IMR-90 (cell line): ENCODE results near the gene TMEM245. TPM values are rescaled to one million over a fixed set of nuclear protein-coding genes. Genes with fewer than 3 reads are reported as not detected.

Experiments used
- ATAC-seq: fragments of 200-7000 bp; cut with Tn5 transposase; 2 replicates; pipeline ENCODE4 v1.9.1; 2020; ENCODE audit warnings: low read depth, mild to moderate bottlenecking, moderate library complexity
- BruUV-seq: library from RNA; stranded (reverse); fragments of 400-500 nt; replicated peaks from 2 replicates; lab custom pipeline; 2021; lab: Mats Ljungman, UMichigan
- CTCF ChIA-PET: fragments of 300-600 bp; formaldehyde crosslinking; extraction: SDS; loops from one replicate; lab custom pipeline; 2021; ENCODE audit warnings: antibody characterized with exemption; lab: Yijun Ruan, JAX
- POLR2A ChIA-PET: fragments of 300-600 bp; sonication (Branson Sonifier 250); formaldehyde crosslinking; loops from one replicate; lab custom pipeline; 2022; ENCODE audit warnings: antibody characterized with exemption; ENCODE audit not compliant: unreplicated experiment; lab: Charles Lee
- DNase-seq: peaks from one replicate; pipeline ENCODE4 v3.0.0; 2013
- H2AFZ ChIP-seq: replicated peaks from 2 replicates; pipeline ENCODE3; 2013; ENCODE audit warnings: low read length, mild to moderate bottlenecking; ENCODE audit not compliant: poor library complexity
- H2AK5ac ChIP-seq: 2 replicates; pipeline ENCODE4 v1.6.1; 2013; ENCODE audit warnings: low read depth, low read length, inconsistent platforms
- H2AK9ac ChIP-seq: replicated peaks from 2 replicates; pipeline ENCODE3; 2013; ENCODE audit warnings: mild to moderate bottlenecking, low read depth, low read length, moderate library complexity; ENCODE audit not compliant: poor library complexity
- H2BK120ac ChIP-seq: 2 replicates; pipeline ENCODE4 v1.6.1; 2013; ENCODE audit warnings: low read depth, low read length, inconsistent platforms
- H2BK15ac ChIP-seq: 3 replicates; pipeline ENCODE4 v1.6.1; 2013; ENCODE audit warnings: low read depth, low read length, inconsistent platforms
- H2BK20ac ChIP-seq: 2 replicates; pipeline ENCODE4 v1.6.1; 2013; ENCODE audit warnings: low read depth, mild to moderate bottlenecking, inconsistent platforms, low read length, moderate library complexity
- H2BK5ac ChIP-seq: 2 replicates; pipeline ENCODE4 v1.6.1; 2013; ENCODE audit warnings: mild to moderate bottlenecking, low read depth, low read length, inconsistent platforms; ENCODE audit not compliant: poor library complexity, severe bottlenecking
- H3K14ac ChIP-seq: replicated peaks from 2 replicates; pipeline ENCODE4 v1.6.1; 2013; ENCODE audit warnings: low read depth, low read length, inconsistent platforms
- H3K18ac ChIP-seq: 2 replicates; pipeline ENCODE4 v1.6.1; 2013; ENCODE audit warnings: low read depth, low read length, control low read depth
- H3K23ac ChIP-seq: 2 replicates; pipeline ENCODE4 v1.6.1; 2013; ENCODE audit warnings: low read depth, low read length, inconsistent platforms
- H3K27ac ChIP-seq: 2 replicates; pipeline ENCODE4 v1.5.1; 2013; ENCODE audit warnings: mild to moderate bottlenecking, control low read depth, low read length; ENCODE audit not compliant: insufficient read depth
- H3K27me3 ChIP-seq: 2 replicates; pipeline ENCODE4 v1.6.1; 2013; ENCODE audit warnings: low read length; ENCODE audit not compliant: control insufficient read depth, insufficient read depth
- H3K36me3 ChIP-seq: 2 replicates; pipeline ENCODE4 v1.6.1; 2013; ENCODE audit warnings: low read length, mixed read lengths; ENCODE audit not compliant: control insufficient read depth, insufficient read depth
- H3K4ac ChIP-seq: 2 replicates; pipeline ENCODE4 v1.6.1; 2013; ENCODE audit warnings: low read depth, low read length, inconsistent platforms
- H3K4me1 ChIP-seq: 2 replicates; pipeline ENCODE4 v1.6.1; 2013; ENCODE audit warnings: low read length, mixed read lengths; ENCODE audit not compliant: control insufficient read depth, insufficient read depth
- H3K4me2 ChIP-seq: 2 replicates; pipeline ENCODE4 v1.6.1; 2013; ENCODE audit warnings: low read depth, mild to moderate bottlenecking, control low read depth, low read length, moderate library complexity
- H3K4me3 ChIP-seq: 2 replicates; pipeline ENCODE4 v1.5.1; 2013; ENCODE audit warnings: low read depth, mild to moderate bottlenecking, control low read depth, low read length, moderate library complexity; ENCODE audit not compliant: insufficient read depth
- H3K56ac ChIP-seq: 2 replicates; pipeline ENCODE4 v1.6.1; 2013; ENCODE audit warnings: low read length, inconsistent platforms; ENCODE audit not compliant: insufficient read depth; ENCODE audit errors: extremely low read depth
- H3K79me1 ChIP-seq, 2 experiments: 2 replicates each; pipeline ENCODE4 v1.6.1; 2013; ENCODE audit warnings: low read length in 2 of 2, inconsistent platforms in 1 of 2, low read depth in 1 of 2
- H3K9ac ChIP-seq: 2 replicates; pipeline ENCODE4 v1.6.1; 2013; ENCODE audit warnings: low read depth, low read length, control low read depth
- H3K9me1 ChIP-seq: 2 replicates; pipeline ENCODE4 v1.6.1; 2013; ENCODE audit warnings: low read length, inconsistent platforms; ENCODE audit not compliant: insufficient read depth
- H3K9me3 ChIP-seq: 2 replicates; pipeline ENCODE4 v1.6.1; 2013; ENCODE audit warnings: low read length; ENCODE audit not compliant: control insufficient read depth, insufficient read depth
- H4K20me1 ChIP-seq: 2 replicates; pipeline ENCODE4 v1.6.1; 2013; ENCODE audit warnings: low read length, inconsistent platforms; ENCODE audit not compliant: insufficient read depth
- H4K5ac ChIP-seq: 2 replicates; pipeline ENCODE4 v1.6.1; 2013; ENCODE audit warnings: mild to moderate bottlenecking, low read depth, low read length, control low read depth
- H4K8ac ChIP-seq, 2 experiments: 2 replicates each; pipeline ENCODE4 v1.6.1; 2013; ENCODE audit warnings: low read depth in 2 of 2, low read length in 2 of 2, control low read depth in 1 of 2, inconsistent platforms in 1 of 2
- H4K91ac ChIP-seq: 2 replicates; pipeline ENCODE4 v1.6.1; 2013; ENCODE audit warnings: low read depth, low read length, inconsistent platforms; ENCODE audit not compliant: insufficient read depth
- BHLHE40 ChIP-seq: fragments of 150-350 bp; IDR thresholded peaks from 2 replicates; pipeline ENCODE4 v1.6.1; 2016; ENCODE audit warnings: mild to moderate bottlenecking, low read depth, low read length
- CEBPB ChIP-seq: IDR thresholded peaks from 2 replicates; pipeline ENCODE4 v1.6.1; 2012; ENCODE audit warnings: low read depth, low read length, improper control_type of control experiment
- CHD1 ChIP-seq: IDR thresholded peaks from 2 replicates; pipeline ENCODE4 v1.6.1; 2012; ENCODE audit warnings: low read depth, low read length, improper control_type of control experiment
- CTCF ChIP-seq: conservative IDR thresholded peaks from 2 replicates; pipeline ENCODE4 v1.5.1; 2012; ENCODE audit warnings: mild to moderate bottlenecking, low read depth, low read length, improper control_type of control experiment
- ELK1 ChIP-seq: fragments of 150-350 bp; IDR thresholded peaks from 2 replicates; pipeline ENCODE4 v1.6.1; 2016; ENCODE audit warnings: low read depth, mild to moderate bottlenecking, low read length, moderate library complexity, borderline replicate concordance
- FOS ChIP-seq: fragments of 150-350 bp; IDR thresholded peaks from 2 replicates; pipeline ENCODE4 v1.6.1; 2016; ENCODE audit warnings: low read depth, low read length
- MAFK ChIP-seq: IDR thresholded peaks from 2 replicates; pipeline ENCODE4 v1.6.1; 2012; ENCODE audit warnings: low read depth, low read length, improper control_type of control experiment
- MAZ ChIP-seq: IDR thresholded peaks from 2 replicates; pipeline ENCODE4 v1.6.1; 2012; ENCODE audit warnings: low read depth, mild to moderate bottlenecking, low read length, improper control_type of control experiment, moderate library complexity, borderline replicate concordance
- MXI1 ChIP-seq: IDR thresholded peaks from 2 replicates; pipeline ENCODE4 v1.6.1; 2012; ENCODE audit warnings: low read depth, mild to moderate bottlenecking, low read length, moderate library complexity, borderline replicate concordance
- NFE2L2 ChIP-seq: fragments of 150-350 bp; IDR thresholded peaks from 2 replicates; pipeline ENCODE4 v1.6.1; 2016; ENCODE audit warnings: low read depth, mild to moderate bottlenecking, low read length
- POLR2A ChIP-seq: IDR thresholded peaks from 2 replicates; pipeline ENCODE4 v1.6.1; 2012; ENCODE audit warnings: mild to moderate bottlenecking, low read depth, low read length
- RAD21 ChIP-seq: IDR thresholded peaks from 2 replicates; pipeline ENCODE4 v1.6.1; 2012; ENCODE audit warnings: low read length, improper control_type of control experiment
- RCOR1 ChIP-seq: IDR thresholded peaks from 2 replicates; pipeline ENCODE4 v1.6.1; 2012; ENCODE audit warnings: mild to moderate bottlenecking, low read length, improper control_type of control experiment; ENCODE audit not compliant: insufficient replicate concordance
- RFX5 ChIP-seq: IDR thresholded peaks from 2 replicates; pipeline ENCODE4 v1.8.0; 2012; ENCODE audit warnings: low read depth, mild to moderate bottlenecking, low read length, moderate library complexity
- SMC3 ChIP-seq: fragments of 150-350 bp; IDR thresholded peaks from 2 replicates; pipeline ENCODE4 v1.6.1; 2016; ENCODE audit warnings: low read depth, mild to moderate bottlenecking, antibody characterized with exemption, low read length, moderate library complexity
- USF2 ChIP-seq: fragments of 150-350 bp; IDR thresholded peaks from 2 replicates; pipeline ENCODE4 v1.6.1; 2017; ENCODE audit warnings: mild to moderate bottlenecking, antibody characterized with exemption, low read length, low read depth
- WGBS, 2 experiments: methylation state at CpG; one replicate each; pipeline versions ENCODE4 v1.1.5 to v1.1.7; 2013; ENCODE audit warnings: missing lambda C conversion rate in 2 of 2; ENCODE audit not compliant: insufficient read length in 1 of 2; ENCODE audit errors: extremely low coverage in 2 of 2; 5-methylcytosine and 5-hydroxymethylcytosine counted together
- dilution Hi-C: fragments of 300-500 bp; cut with HindIII; formaldehyde crosslinking; loops from one replicate; pipeline ENCODE4 v1.14.3; 2018; ENCODE audit warnings: low sequenced_read_pairs; ENCODE audit not compliant: unreplicated experiment
- in situ Hi-C: fragments of 300-500 bp; cut with MboI; formaldehyde crosslinking; loops from 3 replicates; pipeline ENCODE4 v1.14.3; 2019; ENCODE audit warnings: low sequenced_read_pairs, inconsistent platforms, mixed read lengths
- intact Hi-C: fragments of 100-400 bp; cut with micrococcal nuclease; formaldehyde crosslinking; loops from 2 replicates; pipeline ENCODE4 v1.10.0; 2022
- polyA plus RNA-seq, 3 experiments: library from polyadenylated mRNA; depleted of rRNA; stranded (reverse); fragments of >200 nt; gene quantifications; 2 replicates each; pipeline ENCODE4 v1.2.3, GENCODE V29; 2012; ENCODE audit warnings: low replicate concordance in 1 of 3
- total RNA-seq: library from RNA; depleted of rRNA; stranded (reverse); fragments of >200 nt; gene quantifications from 2 replicates; pipeline ENCODE4 v1.2.3, GENCODE V29; 2012

The TMEM245 gene
- total and polyA plus RNA-seq, 2 of the 4 experiments (the other 2 are of a cell fraction), result 24.8 to 57.9 TPM

- H3K14ac ChIP-seq, result no peak overlapping the region
- no peaks in the 10 kb centered on the region for H4K20me1 ChIP-seq
- no peak for ATAC-seq
- BruUV-seq, result no TSS peak
- no peak overlapping the region for H2BK120ac ChIP-seq
- POLR2A ChIA-PET, result no interaction called here
- DNase-seq, result no peak
- no peak overlapping the region for H3K23ac ChIP-seq
- no peaks in the 10 kb centered on the region for H3K9me1 ChIP-seq
- H3K56ac ChIP-seq, result no peak overlapping the region
- no peak overlapping the region for H2BK20ac ChIP-seq
- no peak overlapping the region for H3K18ac ChIP-seq
- no peak for TF ChIP-seq MAZ
- no peak for TF ChIP-seq CEBPB
- TF ChIP-seq MAFK, result no peak
- no peak for TF ChIP-seq NFE2L2
- TF ChIP-seq SMC3, result no peak
- TF ChIP-seq RFX5, result no peak
- no peak for TF ChIP-seq CHD1
- TF ChIP-seq RAD21, result no peak
- no peak for TF ChIP-seq ELK1
- TF ChIP-seq BHLHE40, result no peak
- TF ChIP-seq MXI1, result no peak
- no peak for TF ChIP-seq USF2
- TF ChIP-seq FOS, result no peak
- TF ChIP-seq CTCF, result no peak
- no peak for TF ChIP-seq RCOR1
- TF ChIP-seq POLR2A, result no peak
- no peak overlapping the region for H2BK5ac ChIP-seq
- no peak overlapping the region for H4K5ac ChIP-seq
- no peak overlapping the region for H3K4me3 ChIP-seq
- no peak overlapping the region for H4K8ac ChIP-seq
- intact Hi-C loops (no loop called here), in situ Hi-C loops (no loop called here), dilution Hi-C loops (no loop called here)
- H3K9ac ChIP-seq, result no peak overlapping the region
- no peaks in the 10 kb centered on the region for H3K36me3 ChIP-seq
- no peak overlapping the region for H3K4me2 ChIP-seq
- WGBS, 2 experiments, result no CpG with 5 or more reads among the region's 8 CpGs
- no peak overlapping the region for H2AK5ac ChIP-seq
- no peak overlapping the region for H4K91ac ChIP-seq
- H3K27me3 ChIP-seq, result peaks cover 6% of the 10 kb centered on the region
- no peak overlapping the region for H2BK15ac ChIP-seq
- CTCF ChIA-PET, result no interaction called here
- H3K4ac ChIP-seq, result no peak overlapping the region
- H2AK9ac ChIP-seq, result no peak overlapping the region
- no peaks in the 10 kb centered on the region for H3K79me1 ChIP-seq
- H3K27ac ChIP-seq, result no peak overlapping the region
- no peaks in the 10 kb centered on the region for H3K4me1 ChIP-seq
- H2AFZ ChIP-seq, result no peak overlapping the region
- peaks cover 7% of the 10 kb centered on the region for H3K9me3 ChIP-seq
These were observed 37.0 kb upstream of the TMEM245 start for GRCh38 chr9:109156708-109157107.
